ENCODE data around the gene ALPK1.
"Not testable (repeated sequence)": the region's sequence is repeated elsewhere in the genome, so short reads cannot be mapped to it uniquely, and the experiment has no call there.

The ALPK1 gene

GRCh38 chr4:112296949-112297880, at the start of gene ALPK1:
Gene ALPK1, plus strand, starts transcription at chr4:112297369.
- no peak for DNase-seq

- DNase-seq, result no peak
Observed at GRCh38 chr4:112251019-112251643, 46.0 kb upstream of the ALPK1 start.

GRCh38 chr4:112252234-112252633, 44.9 kb upstream of the ALPK1 start:
- DNase-seq, result no peak

- DNase-seq, result no peak
Observed at GRCh38 chr4:112253382-112254000, 43.7 kb upstream of the ALPK1 start.

- no peak for DNase-seq
Observed at GRCh38 chr4:112257098-112257497, 40.1 kb upstream of the ALPK1 start.

GRCh38 chr4:112266823-112267222, 30.3 kb upstream of the ALPK1 start:
- no peak for DNase-seq

GRCh38 chr4:112270051-112270450, 27.1 kb upstream of the ALPK1 start:
- no peak for DNase-seq

- no peak for DNase-seq
Observed at GRCh38 chr4:112270640-112271421, 26.3 kb upstream of the ALPK1 start.

- no peak for DNase-seq
Observed at GRCh38 chr4:112272292-112272691, 24.9 kb upstream of the ALPK1 start.

GRCh38 chr4:112274959-112275358, 22.2 kb upstream of the ALPK1 start:
- no peak for DNase-seq

- DNase-seq, result no peak
Observed at GRCh38 chr4:112276113-112276512, 21.1 kb upstream of the ALPK1 start.

GRCh38 chr4:112277220-112277619, 19.9 kb upstream of the ALPK1 start:
- no peak for DNase-seq

- no peak for DNase-seq
Observed at GRCh38 chr4:112277705-112278448, 19.3 kb upstream of the ALPK1 start.

GRCh38 chr4:112279025-112279881, 17.9 kb upstream of the ALPK1 start:
- no peak for DNase-seq

GRCh38 chr4:112279882-112280315, 17.3 kb upstream of the ALPK1 start:
- no peak for DNase-seq

GRCh38 chr4:112280386-112281056, 16.6 kb upstream of the ALPK1 start:
- no peak for DNase-seq

- not testable (repeated sequence) for DNase-seq
Observed at GRCh38 chr4:112281895-112282398, 15.2 kb upstream of the ALPK1 start.

- DNase-seq, result no peak
Observed at GRCh38 chr4:112282860-112283667, 14.1 kb upstream of the ALPK1 start.

GRCh38 chr4:112284166-112284565, 13.0 kb upstream of the ALPK1 start:
- DNase-seq, result no peak
